Activated B cell treated with CpG ODN at 0.5 μM for 24 hours (primary cell): ENCODE results near the gene CSGALNACT2. TPM values are rescaled to one million over a fixed set of nuclear protein-coding genes. Genes with fewer than 3 reads are reported as not detected.
"Not testable (repeated sequence)": the region's sequence is repeated elsewhere in the genome, so short reads cannot be mapped to it uniquely, and the experiment has no call there.

Experiments used
- ATAC-seq: fragments of 200-7000 bp; cut with Tn5 transposase; one replicate; pipeline ENCODE4 v1.10.0; 2021; ENCODE audit warnings: low read depth, mild to moderate bottlenecking, moderate library complexity
- CTCF ChIA-PET: fragments of 350-600 bp; sonication (Branson Sonifier 250); formaldehyde crosslinking; loops from one replicate; lab custom pipeline; 2021; ENCODE audit warnings: antibody characterized with exemption; lab: Charles Lee
- POLR2A ChIA-PET: fragments of 350-600 bp; sonication (Branson Sonifier 250); formaldehyde crosslinking; loops from one replicate; lab custom pipeline; 2021; ENCODE audit warnings: antibody characterized with exemption; lab: Charles Lee
- DNase-seq: peaks from one replicate; pipeline ENCODE4 v3.0.0; 2022
- H3K27ac Mint-ChIP-seq: one replicate; pipeline ENCODE4 v1.8.0; 2020; ENCODE audit warnings: mixed read lengths
- H3K27me3 Mint-ChIP-seq: one replicate; pipeline ENCODE4 v1.8.0; 2021; ENCODE audit warnings: mixed read lengths
- H3K36me3 Mint-ChIP-seq: one replicate; pipeline ENCODE4 v1.8.0; 2021; ENCODE audit warnings: low read depth, mixed read lengths
- H3K4me1 Mint-ChIP-seq: one replicate; pipeline ENCODE4 v1.8.0; 2021; ENCODE audit warnings: mixed read lengths
- H3K4me3 Mint-ChIP-seq: one replicate; pipeline ENCODE4 v1.8.0; 2020; ENCODE audit warnings: mild to moderate bottlenecking, mixed read lengths
- H3K9me3 Mint-ChIP-seq: one replicate; pipeline ENCODE4 v1.8.0; 2020; ENCODE audit warnings: mixed read lengths
- CTCF ChIP-seq: fragments of 200-600 bp; IDR thresholded peaks from one replicate; pipeline ENCODE4 v1.8.0; 2022; ENCODE audit warnings: antibody characterized with exemption, mild to moderate bottlenecking
- intact Hi-C: fragments of 100-400 bp; cut with micrococcal nuclease; formaldehyde crosslinking; loops from one replicate; pipeline ENCODE4 v1.15.1; 2024
- total RNA-seq: library from RNA; stranded (reverse); gene quantifications from 2 replicates; pipeline ENCODE4 v1.2.3, GENCODE V29; 2022

CSGALNACT2 gene
- total RNA-seq, 1 donor from 2014 or later, result 17.4 TPM

GRCh38 chr10:43091846-43092245, 46.4 kb upstream of the CSGALNACT2 start:
- TF ChIP-seq CTCF, result no peak
- DNase-seq, result no peak
- ATAC-seq, result no peak
- H3K27me3 Mint-ChIP-seq, result no peaks in the 10 kb centered on the region
- no peaks in the 10 kb centered on the region for H3K4me1 Mint-ChIP-seq
- H3K9me3 Mint-ChIP-seq, result no peaks in the 10 kb centered on the region
- no peak overlapping the region for H3K4me3 Mint-ChIP-seq
- H3K27ac Mint-ChIP-seq, result no peak overlapping the region
- ChIA-PET CTCF (no interaction called here), POLR2A (no interaction called here)
- no peaks in the 10 kb centered on the region for H3K36me3 Mint-ChIP-seq
- intact Hi-C loops, result no loop called here

GRCh38 chr10:43093423-43094076, 44.7 kb upstream of the CSGALNACT2 start:
- TF ChIP-seq CTCF, result no peak
- H3K36me3 Mint-ChIP-seq, result no peaks in the 10 kb centered on the region
- no peaks in the 10 kb centered on the region for H3K9me3 Mint-ChIP-seq
- H3K27ac Mint-ChIP-seq, result no peak overlapping the region
- intact Hi-C loops, result no loop called here
- ChIA-PET CTCF (no interaction called here), POLR2A (no interaction called here)
- no peak for ATAC-seq
- H3K27me3 Mint-ChIP-seq, result no peaks in the 10 kb centered on the region
- no peak overlapping the region for H3K4me3 Mint-ChIP-seq
- no peak for DNase-seq
- no peaks in the 10 kb centered on the region for H3K4me1 Mint-ChIP-seq

- Mint-ChIP-seq H3K4me3 (no peak overlapping the region), H3K9me3 (no peaks in the 10 kb centered on the region), H3K36me3 (no peaks in the 10 kb centered on the region), H3K4me1 (no peaks in the 10 kb centered on the region), H3K27me3 (no peaks in the 10 kb centered on the region), H3K27ac (no peak overlapping the region)
- DNase-seq, result no peak
- intact Hi-C loops, result no loop called here
- POLR2A ChIA-PET, result no interaction called here
- CTCF ChIA-PET, result no interaction called here
- TF ChIP-seq CTCF, result no peak
- ATAC-seq, result no peak
Observed at GRCh38 chr10:43094085-43094484, 44.2 kb upstream of the CSGALNACT2 start.

- H3K36me3 Mint-ChIP-seq, POLR2A ChIA-PET, intact Hi-C loops, H3K27ac Mint-ChIP-seq, H3K4me1 Mint-ChIP-seq, CTCF ChIA-PET, H3K9me3 Mint-ChIP-seq, DNase-seq, ATAC-seq, H3K4me3 Mint-ChIP-seq: not testable (repeated sequence)
- H3K27me3 Mint-ChIP-seq, result peaks cover 26% of the 10 kb centered on the region
Observed at GRCh38 chr10:43099339-43099738, 38.9 kb upstream of the CSGALNACT2 start.

- TF ChIP-seq CTCF, result no peak
- H3K36me3 Mint-ChIP-seq, result no peaks in the 10 kb centered on the region
- POLR2A ChIA-PET, result no interaction called here
Observed at GRCh38 chr10:43099928-43100327, 38.3 kb upstream of the CSGALNACT2 start.

More at GRCh38 chr10:43099928-43100327, 38.3 kb upstream of the CSGALNACT2 start:
- DNase-seq, result no peak
- no peak for ATAC-seq
- H3K4me1 Mint-ChIP-seq, result peaks cover 2% of the 10 kb centered on the region
- intact Hi-C loops, result loop anchor here (10.0 kb wide), 1 partner anchor 465 kb away; the partner anchor contains the start of gene ZNF33B
- CTCF ChIA-PET, result no interaction called here
- no peaks in the 10 kb centered on the region for H3K9me3 Mint-ChIP-seq
- peaks cover 26% of the 10 kb centered on the region for H3K27me3 Mint-ChIP-seq
- H3K27ac Mint-ChIP-seq, result no peak overlapping the region
- no peak overlapping the region for H3K4me3 Mint-ChIP-seq
